ENCODE data around the gene MRPS24. TPM values are rescaled to one million over a fixed set of nuclear protein-coding genes. Genes with fewer than 3 reads are reported as not detected.
"Not testable (repeated sequence)": the region's sequence is repeated elsewhere in the genome, so short reads cannot be mapped to it uniquely, and the experiment has no call there.

The MRPS24 gene
- total RNA-seq, 4 donors from 2014 or later: 64.2 to 147 (median 81.5) TPM

DNA sequence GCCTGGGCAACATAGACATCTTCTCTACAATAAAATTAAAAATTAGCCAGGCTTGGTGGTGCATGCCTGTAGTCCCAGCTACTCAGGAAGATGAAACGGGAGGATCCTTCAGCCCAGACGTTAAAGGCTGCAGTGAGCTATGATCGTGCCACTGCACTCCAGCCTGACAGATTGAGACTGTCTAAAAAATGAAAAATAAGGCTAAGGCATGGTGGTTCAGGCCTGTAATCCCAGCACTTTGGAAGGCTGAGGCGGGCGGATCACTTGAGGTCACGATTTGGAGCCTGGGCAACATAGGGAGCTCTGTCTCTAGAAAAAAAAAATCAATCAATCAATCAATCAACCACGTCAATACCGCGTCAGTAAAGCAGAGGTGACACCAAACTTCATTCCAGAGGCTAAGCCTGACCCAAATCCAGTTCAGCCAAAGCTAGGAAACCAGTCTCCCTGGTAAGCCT is 31.1 kb downstream of the MRPS24 start:
- WGBS, 2 donors (ENCODE audit: low coverage in 1 of 2): 40 to 88% methylated on average over 4 to 7 of the region's 9 CpGs
- peak overlapping the region in 2 of 4 donors; percentile 53 to 66 for H3K27ac ChIP-seq
- H3K4me3 ChIP-seq: peak overlapping the region in 1 of 2 donors; percentile 33
- no peak for ATAC-seq
- H3K4me1 ChIP-seq: peaks cover 0 to 13% (median 0%) of the 10 kb centered on the region in 3 donors
- no peaks in the 10 kb centered on the region for H3K27me3 ChIP-seq
- H3K9me3 ChIP-seq: no peaks in the 10 kb centered on the region
- H3K36me3 ChIP-seq: no peaks in the 10 kb centered on the region
- TF ChIP-seq POLR2A (IDR thresholded peaks at IDR 0.05): no peak
- TF ChIP-seq, protein P1, sequence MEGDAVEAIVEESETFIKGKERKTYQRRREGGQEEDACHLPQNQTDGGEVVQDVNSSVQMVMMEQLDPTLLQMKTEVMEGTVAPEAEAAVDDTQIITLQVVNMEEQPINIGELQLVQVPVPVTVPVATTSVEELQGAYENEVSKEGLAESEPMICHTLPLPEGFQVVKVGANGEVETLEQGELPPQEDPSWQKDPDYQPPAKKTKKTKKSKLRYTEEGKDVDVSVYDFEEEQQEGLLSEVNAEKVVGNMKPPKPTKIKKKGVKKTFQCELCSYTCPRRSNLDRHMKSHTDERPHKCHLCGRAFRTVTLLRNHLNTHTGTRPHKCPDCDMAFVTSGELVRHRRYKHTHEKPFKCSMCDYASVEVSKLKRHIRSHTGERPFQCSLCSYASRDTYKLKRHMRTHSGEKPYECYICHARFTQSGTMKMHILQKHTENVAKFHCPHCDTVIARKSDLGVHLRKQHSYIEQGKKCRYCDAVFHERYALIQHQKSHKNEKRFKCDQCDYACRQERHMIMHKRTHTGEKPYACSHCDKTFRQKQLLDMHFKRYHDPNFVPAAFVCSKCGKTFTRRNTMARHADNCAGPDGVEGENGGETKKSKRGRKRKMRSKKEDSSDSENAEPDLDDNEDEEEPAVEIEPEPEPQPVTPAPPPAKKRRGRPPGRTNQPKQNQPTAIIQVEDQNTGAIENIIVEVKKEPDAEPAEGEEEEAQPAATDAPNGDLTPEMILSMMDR (IDR thresholded peaks at IDR 0.05): no peak
- no peak for TF ChIP-seq EP300 (IDR thresholded peaks at IDR 0.05)
- TF ChIP-seq POLR2AphosphoS5 (IDR thresholded peaks at IDR 0.05): no peak

DNA sequence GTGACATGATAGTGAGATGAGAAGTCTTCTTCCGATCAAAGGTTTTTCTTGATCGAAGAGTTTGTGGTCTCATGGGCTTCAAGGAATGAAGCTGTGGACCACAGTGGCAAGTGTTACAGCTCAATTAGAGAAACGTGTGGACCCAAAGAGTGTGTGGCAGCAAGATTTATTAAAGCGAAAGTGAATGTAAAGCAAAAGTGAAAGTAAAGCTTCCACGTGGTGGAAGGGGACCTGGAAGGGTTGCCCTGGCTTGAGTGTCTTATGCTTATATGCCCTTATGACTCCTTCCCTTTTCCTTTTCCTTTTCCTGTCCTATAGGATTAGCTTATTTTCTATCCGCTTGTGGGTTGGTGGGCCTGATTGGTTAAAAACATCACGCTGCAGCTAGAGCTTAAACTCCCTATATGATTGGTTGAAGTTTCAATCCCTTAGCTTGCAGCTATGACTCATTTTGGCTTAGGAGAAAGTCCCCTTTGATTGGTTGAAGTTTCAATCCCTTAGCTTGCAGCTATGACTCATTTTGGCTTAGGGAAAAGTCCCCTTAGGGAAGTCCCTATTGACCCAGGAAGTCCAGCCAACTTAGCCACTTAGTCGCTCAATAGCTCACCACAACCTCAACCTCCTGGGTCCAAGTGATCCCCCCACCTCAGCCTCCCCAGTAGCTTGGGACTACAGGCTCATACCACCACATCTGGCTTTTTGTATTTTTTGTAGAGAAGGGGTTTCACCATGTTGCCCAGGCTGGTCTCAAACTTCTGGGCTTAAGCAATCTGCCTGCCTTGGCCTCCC is 34.7 kb downstream of the MRPS24 start:
- H3K27me3 ChIP-seq: no peaks in the 10 kb centered on the region
- no peaks in the 10 kb centered on the region for H3K36me3 ChIP-seq
- no peaks in the 10 kb centered on the region for H3K9me3 ChIP-seq
- peaks cover 0 to 13% (median 0%) of the 10 kb centered on the region in 3 donors for H3K4me1 ChIP-seq
- H3K27ac ChIP-seq: no peak overlapping the region
- WGBS, 2 donors (ENCODE audit: low coverage in 1 of 2): 65 to 70% methylated on average over 7 to 8 of the region's 8 CpGs
- no peak for ATAC-seq
- TF ChIP-seq EP300 (IDR thresholded peaks at IDR 0.05): no peak
- no peak for TF ChIP-seq POLR2AphosphoS5 (IDR thresholded peaks at IDR 0.05)
- TF ChIP-seq POLR2A (IDR thresholded peaks at IDR 0.05): no peak
- TF ChIP-seq, protein P1 (IDR thresholded peaks at IDR 0.05): no peak
- peak overlapping the region in 1 of 2 donors; percentile 16 for H3K4me3 ChIP-seq

DNA sequence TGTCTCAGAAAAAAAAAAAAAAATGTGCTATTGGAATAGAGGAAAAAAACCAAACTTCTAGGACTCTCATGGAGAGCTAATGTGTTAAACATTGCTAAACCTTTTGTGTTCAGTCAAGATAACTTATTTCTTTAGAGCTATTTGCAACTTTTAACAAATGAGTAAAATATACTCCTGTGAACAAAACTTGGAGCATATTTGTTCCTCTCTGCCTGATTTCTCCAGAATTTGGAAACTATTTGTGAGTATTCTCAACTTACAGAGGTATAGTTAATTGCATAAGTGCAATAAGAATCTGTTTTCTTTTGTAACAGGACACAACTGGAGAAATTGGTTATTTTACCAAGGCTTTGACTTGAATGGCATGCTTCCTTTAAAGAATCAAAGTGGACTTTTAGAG is 38.4 kb downstream of the MRPS24 start:
- H3K27me3 ChIP-seq: peaks cover 11% of the 10 kb centered on the region
- not testable (repeated sequence) for H3K27ac ChIP-seq, H3K4me3 ChIP-seq, H3K9me3 ChIP-seq, ATAC-seq, H3K36me3 ChIP-seq, H3K4me1 ChIP-seq

DNA sequence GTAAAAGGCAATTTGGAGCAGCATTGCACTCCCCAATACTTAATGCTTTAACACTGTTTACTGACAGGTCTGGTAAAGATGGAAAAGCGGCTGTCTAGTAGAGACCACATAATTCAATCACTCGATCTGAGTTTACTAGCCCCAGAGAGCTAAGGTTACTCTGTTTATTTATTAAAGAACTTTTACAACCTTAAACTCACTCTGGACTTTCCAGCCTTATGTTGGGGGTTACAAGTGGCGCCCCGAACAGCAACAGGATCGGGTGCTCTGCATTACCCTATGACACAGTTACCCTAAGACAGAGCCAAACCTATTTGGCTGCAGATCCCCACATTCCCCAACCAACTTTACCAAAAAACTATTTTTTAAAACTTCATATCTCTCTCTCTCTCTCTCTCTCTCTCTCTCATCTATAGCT is 43.9 kb downstream of the MRPS24 start:
- Histone ChIP-seq H3K4me1 (no peaks in the 10 kb centered on the region), H3K27ac (no peak overlapping the region), H3K27me3 (peaks cover 11% of the 10 kb centered on the region), H3K4me3 (no peak overlapping the region), H3K9me3 (no peaks in the 10 kb centered on the region), H3K36me3 (no peaks in the 10 kb centered on the region)
- TF ChIP-seq POLR2AphosphoS5 (IDR thresholded peaks at IDR 0.05) (no peak), POLR2A (IDR thresholded peaks at IDR 0.05) (no peak), EP300 (IDR thresholded peaks at IDR 0.05) (no peak)
- TF ChIP-seq, protein P1 (IDR thresholded peaks at IDR 0.05): no peak
- WGBS, 2 donors (ENCODE audit: low coverage in 1 of 2): 66 to 84% methylated on average over 3 to 5 of the region's 5 CpGs
- ATAC-seq: no peak

DNA sequence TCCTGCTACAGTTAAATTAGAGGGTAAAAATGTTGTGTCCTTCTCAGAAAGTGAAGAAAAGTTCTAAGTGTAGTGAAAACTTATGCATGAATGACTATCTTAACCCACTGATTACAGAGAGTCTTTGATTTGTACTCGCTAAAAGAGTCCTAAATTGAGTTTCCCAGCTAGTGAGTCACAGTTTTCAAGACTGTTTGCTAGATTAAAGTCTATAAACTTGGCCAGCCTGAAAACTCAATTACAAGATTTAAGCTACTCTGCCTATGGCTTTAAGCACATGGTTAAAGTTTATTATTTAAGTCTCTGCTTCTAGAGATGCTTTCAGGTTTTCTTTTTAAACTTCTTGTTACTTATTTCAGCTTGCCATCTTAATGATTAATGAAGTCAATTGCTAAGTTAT is 44.4 kb downstream of the MRPS24 start:
- TF ChIP-seq POLR2A (IDR thresholded peaks at IDR 0.05): no peak
- TF ChIP-seq, protein P1 (IDR thresholded peaks at IDR 0.05): no peak
- ATAC-seq: no peak
- Histone ChIP-seq H3K4me1 (no peaks in the 10 kb centered on the region), H3K9me3 (no peaks in the 10 kb centered on the region), H3K4me3 (no peak overlapping the region), H3K27ac (no peak overlapping the region), H3K27me3 (peaks cover 11% of the 10 kb centered on the region), H3K36me3 (no peaks in the 10 kb centered on the region)
- WGBS, 2 donors (ENCODE audit: low coverage in 1 of 2): 22 to 47% methylated on average over 1 of the region's 1 CpG

DNA sequence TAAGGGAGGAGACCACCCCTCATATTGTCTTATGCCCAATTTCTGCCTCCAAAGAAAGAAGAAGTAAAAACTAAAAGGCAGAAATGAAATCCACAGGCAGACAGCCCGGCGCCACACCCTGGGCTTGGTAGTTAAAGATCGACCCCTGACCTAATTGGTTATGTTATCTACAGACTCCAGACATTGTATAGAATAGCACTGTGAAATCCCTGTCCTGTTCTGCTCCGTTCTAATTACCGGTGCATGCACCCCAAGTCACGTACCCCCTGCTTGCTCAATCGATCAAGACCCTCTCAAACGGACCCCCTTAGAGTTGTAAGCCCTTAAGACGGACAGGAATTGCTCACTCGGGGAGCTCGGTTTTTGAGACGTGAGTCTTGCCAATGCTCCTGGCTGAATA is 44.8 kb downstream of the MRPS24 start:
- peaks cover 11% of the 10 kb centered on the region for H3K27me3 ChIP-seq
- H3K9me3 ChIP-seq, H3K4me1 ChIP-seq, H3K4me3 ChIP-seq, H3K27ac ChIP-seq, H3K36me3 ChIP-seq, ATAC-seq: not testable (repeated sequence)
- 74 to 76% methylated on average over 6 to 10 of the region's 12 CpGs for WGBS, 2 donors (ENCODE audit: low coverage in 1 of 2)

Measured in gastroesophageal sphincter (tissue), 4 donors.